Mucosa of stomach (tissue), 1 donor: ENCODE measurements around the gene CBLN3.
"Not testable (repeated sequence)": the region's sequence is repeated elsewhere in the genome, so short reads cannot be mapped to it uniquely, and the experiment has no call there.

Experiments
- H3K27me3 ChIP-seq: one replicate; pipeline ENCODE4 v1.7.0; 2013; ENCODE audit warnings: mild to moderate bottlenecking, low read length; ENCODE audit not compliant: control insufficient read depth, insufficient read depth
- H3K36me3 ChIP-seq: one replicate; pipeline ENCODE4 v1.7.0; 2013; ENCODE audit warnings: low read length; ENCODE audit not compliant: control insufficient read depth, insufficient read depth
- H3K4me1 ChIP-seq: one replicate; pipeline ENCODE4 v1.7.0; 2013; ENCODE audit warnings: mild to moderate bottlenecking, low read length; ENCODE audit not compliant: control insufficient read depth, insufficient read depth
- H3K4me3 ChIP-seq: one replicate; pipeline ENCODE4 v1.7.0; 2013; ENCODE audit warnings: low read length
- H3K9ac ChIP-seq: one replicate; pipeline ENCODE4 v1.7.0; 2013; ENCODE audit warnings: mild to moderate bottlenecking, low read length, moderate library complexity
- H3K9me3 ChIP-seq: one replicate; pipeline ENCODE4 v1.7.0; 2013; ENCODE audit warnings: mild to moderate bottlenecking, low read length, moderate library complexity; ENCODE audit not compliant: control insufficient read depth
- donor health status: Pancreatic carcinoma.

CBLN3 gene

GRCh38 chr14:24429395-24430142 lies at the start of gene CBLN3, which contains the start of gene KHNYN:
Gene CBLN3 (minus strand): TSS chr14:24429668. CDS start chr14:24429054, 614 bp downstream.
Gene KHNYN (plus strand): TSS chr14:24429954. CDS start chr14:24430731, 777 bp downstream.
- Histone ChIP-seq H3K36me3 (peaks cover 25% of the 10 kb centered on the region), H3K4me1 (peaks cover 60% of the 10 kb centered on the region), H3K4me3 (peak within 1 kb of the TSS; percentile 79), H3K9ac (peak within 1 kb of the TSS; percentile 96), H3K27me3 (no peaks in the 10 kb centered on the region), H3K9me3 (no peaks in the 10 kb centered on the region)

- Histone ChIP-seq H3K9ac (no peak overlapping the region), H3K36me3 (no peaks in the 10 kb centered on the region), H3K4me3 (no peak overlapping the region), H3K27me3 (no peaks in the 10 kb centered on the region), H3K9me3 (no peaks in the 10 kb centered on the region), H3K4me1 (no peaks in the 10 kb centered on the region)
Measured at GRCh38 chr14:24475261-24475660, 45.8 kb upstream of the CBLN3 start.

- Histone ChIP-seq H3K9ac (no peak overlapping the region), H3K4me3 (no peak overlapping the region), H3K27me3 (no peaks in the 10 kb centered on the region), H3K4me1 (no peaks in the 10 kb centered on the region), H3K36me3 (no peaks in the 10 kb centered on the region), H3K9me3 (no peaks in the 10 kb centered on the region)
Measured at GRCh38 chr14:24473211-24473610, 43.7 kb upstream of the CBLN3 start.

- not testable (repeated sequence) for H3K4me1 ChIP-seq, H3K36me3 ChIP-seq, H3K9me3 ChIP-seq, H3K9ac ChIP-seq, H3K4me3 ChIP-seq, H3K27me3 ChIP-seq
Measured at GRCh38 chr14:24470450-24470849, 41.0 kb upstream of the CBLN3 start.

- Histone ChIP-seq H3K9ac (no peak overlapping the region), H3K36me3 (no peaks in the 10 kb centered on the region), H3K4me3 (no peak overlapping the region)
Measured at GRCh38 chr14:24465805-24466204, 36.3 kb upstream of the CBLN3 start.

GRCh38 chr14:24465368-24465767 lies 35.9 kb upstream of the CBLN3 start:
- H3K9ac ChIP-seq = no peak overlapping the region
- no peaks in the 10 kb centered on the region for H3K9me3 ChIP-seq
- no peak overlapping the region for H3K4me3 ChIP-seq
- H3K27me3 ChIP-seq = no peaks in the 10 kb centered on the region
- no peaks in the 10 kb centered on the region for H3K4me1 ChIP-seq
- H3K36me3 ChIP-seq = no peaks in the 10 kb centered on the region

More at GRCh38 chr14:24465805-24466204, 36.3 kb upstream of the CBLN3 start:
- Histone ChIP-seq H3K9me3 (no peaks in the 10 kb centered on the region), H3K27me3 (no peaks in the 10 kb centered on the region), H3K4me1 (no peaks in the 10 kb centered on the region)

- H3K27me3 ChIP-seq = no peaks in the 10 kb centered on the region
- H3K4me3 ChIP-seq = no peak overlapping the region
- no peaks in the 10 kb centered on the region for H3K4me1 ChIP-seq
- no peak overlapping the region for H3K9ac ChIP-seq
- no peaks in the 10 kb centered on the region for H3K9me3 ChIP-seq
- no peaks in the 10 kb centered on the region for H3K36me3 ChIP-seq
Measured at GRCh38 chr14:24463884-24464785, 34.7 kb upstream of the CBLN3 start.

- Histone ChIP-seq H3K36me3 (no peaks in the 10 kb centered on the region), H3K4me1 (no peaks in the 10 kb centered on the region), H3K9me3 (no peaks in the 10 kb centered on the region), H3K4me3 (no peak overlapping the region), H3K27me3 (no peaks in the 10 kb centered on the region), H3K9ac (no peak overlapping the region)
Measured at GRCh38 chr14:24463017-24463883, 33.8 kb upstream of the CBLN3 start.

GRCh38 chr14:24461336-24461735 lies 31.9 kb upstream of the CBLN3 start:
- Histone ChIP-seq H3K9me3 (no peaks in the 10 kb centered on the region), H3K4me1 (no peaks in the 10 kb centered on the region), H3K36me3 (no peaks in the 10 kb centered on the region), H3K9ac (no peak overlapping the region), H3K27me3 (no peaks in the 10 kb centered on the region), H3K4me3 (no peak overlapping the region)

GRCh38 chr14:24459331-24459730 lies 29.9 kb upstream of the CBLN3 start:
- H3K4me3 ChIP-seq = no peak overlapping the region
- no peaks in the 10 kb centered on the region for H3K9me3 ChIP-seq
- H3K27me3 ChIP-seq = no peaks in the 10 kb centered on the region
- H3K9ac ChIP-seq = no peak overlapping the region
- no peaks in the 10 kb centered on the region for H3K4me1 ChIP-seq
- no peaks in the 10 kb centered on the region for H3K36me3 ChIP-seq

GRCh38 chr14:24458736-24459135 lies 29.3 kb upstream of the CBLN3 start:
- H3K9ac ChIP-seq = no peak overlapping the region
- H3K9me3 ChIP-seq = no peaks in the 10 kb centered on the region
- H3K27me3 ChIP-seq = no peaks in the 10 kb centered on the region
- H3K36me3 ChIP-seq = no peaks in the 10 kb centered on the region
- no peak overlapping the region for H3K4me3 ChIP-seq
- no peaks in the 10 kb centered on the region for H3K4me1 ChIP-seq
